ENCODE measurements around the gene PTPRN2. TPM values are rescaled to one million over a fixed set of nuclear protein-coding genes. Genes with fewer than 3 reads are reported as not detected.

PTPRN2 gene
- total RNA-seq, 1 experiment from 2014 or later: 2.1 TPM

DNA sequence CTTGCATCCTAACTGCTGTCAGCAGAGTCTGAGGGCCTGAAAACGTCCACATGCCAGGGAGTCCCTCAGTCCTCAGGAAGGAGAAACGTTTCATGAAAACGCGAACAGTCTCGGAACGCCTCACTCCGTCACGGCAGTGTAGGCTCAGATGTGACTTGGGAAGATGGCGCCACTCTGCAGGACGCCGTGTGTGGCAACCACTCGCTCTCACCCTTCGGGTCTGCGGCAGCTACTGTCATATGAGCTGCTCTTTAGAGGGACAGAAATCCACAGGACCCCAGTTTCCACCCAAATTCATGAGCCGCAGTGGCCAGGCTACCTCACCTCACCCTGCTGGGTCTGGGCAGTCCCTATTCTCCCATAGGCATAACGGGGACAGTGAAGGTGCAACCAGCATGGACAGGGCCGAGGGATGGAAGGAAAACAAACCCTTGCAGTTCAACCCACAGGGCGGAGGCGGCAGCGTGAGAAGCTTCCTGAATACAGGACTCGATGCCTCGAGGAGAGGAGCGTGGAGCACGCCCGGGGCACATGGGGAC, 812.5 kb downstream of the PTPRN2 start (continued):
- no peak for TF ChIP-seq YY1 (IDR thresholded peaks at IDR 0.05; ENCODE audit: extremely low read depth, insufficient replicate concordance, low read depth, low read length)
- no peak for TF ChIP-seq EZH2phosphoT487 (IDR thresholded peaks at IDR 0.05; ENCODE audit: borderline replicate concordance)
- TF ChIP-seq RAD21 (IDR thresholded peaks at IDR 0.05; ENCODE audit: low read depth): no peak
- TF ChIP-seq SRF (IDR thresholded peaks at IDR 0.05; ENCODE audit: low read depth): no peak
- TF ChIP-seq, protein P1, sequence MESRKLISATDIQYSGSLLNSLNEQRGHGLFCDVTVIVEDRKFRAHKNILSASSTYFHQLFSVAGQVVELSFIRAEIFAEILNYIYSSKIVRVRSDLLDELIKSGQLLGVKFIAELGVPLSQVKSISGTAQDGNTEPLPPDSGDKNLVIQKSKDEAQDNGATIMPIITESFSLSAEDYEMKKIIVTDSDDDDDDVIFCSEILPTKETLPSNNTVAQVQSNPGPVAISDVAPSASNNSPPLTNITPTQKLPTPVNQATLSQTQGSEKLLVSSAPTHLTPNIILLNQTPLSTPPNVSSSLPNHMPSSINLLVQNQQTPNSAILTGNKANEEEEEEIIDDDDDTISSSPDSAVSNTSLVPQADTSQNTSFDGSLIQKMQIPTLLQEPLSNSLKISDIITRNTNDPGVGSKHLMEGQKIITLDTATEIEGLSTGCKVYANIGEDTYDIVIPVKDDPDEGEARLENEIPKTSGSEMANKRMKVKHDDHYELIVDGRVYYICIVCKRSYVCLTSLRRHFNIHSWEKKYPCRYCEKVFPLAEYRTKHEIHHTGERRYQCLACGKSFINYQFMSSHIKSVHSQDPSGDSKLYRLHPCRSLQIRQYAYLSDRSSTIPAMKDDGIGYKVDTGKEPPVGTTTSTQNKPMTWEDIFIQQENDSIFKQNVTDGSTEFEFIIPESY (IDR thresholded peaks at IDR 0.05; ENCODE audit: extremely low read depth, insufficient replicate concordance, low read length): no peak

DNA sequence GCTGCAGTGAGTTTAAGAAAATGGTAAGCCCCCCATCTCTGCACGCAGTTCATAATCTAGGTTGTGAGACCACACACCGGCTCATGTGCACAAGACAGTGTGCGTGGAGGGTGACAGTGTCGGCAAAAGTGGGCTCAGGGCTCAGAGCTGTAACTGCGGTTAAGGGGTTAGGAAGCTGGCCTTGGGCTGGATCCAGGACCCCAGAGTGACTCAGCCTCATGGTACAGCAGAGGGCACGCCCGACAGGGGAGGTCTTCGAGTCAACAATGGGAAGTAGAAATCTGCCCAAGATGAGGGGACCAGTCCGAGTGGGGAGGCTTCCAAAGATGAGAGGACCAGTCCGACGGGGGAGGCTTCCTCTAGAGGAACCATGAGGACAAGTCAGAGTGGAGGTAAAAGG, 813.1 kb downstream of the PTPRN2 start:
- Histone ChIP-seq H3K4me1 (ENCODE audit: control insufficient read depth in 1 of 2, insufficient read depth in 2 of 2, low read length in 2 of 2) (no peaks in the 10 kb centered on the region), H3K9me2 (ENCODE audit: insufficient read depth) (no peaks in the 10 kb centered on the region), H3K9me3 (ENCODE audit: control insufficient read depth in 1 of 2, insufficient read depth in 1 of 2, low read depth in 1 of 2, low read length in 2 of 2) (peaks cover 3 to 7% of the 10 kb centered on the region in 2 experiments; a peak in 3 of 4 replicates), H2AFZ (ENCODE audit: low read depth, low read length, poor library complexity, severe bottlenecking) (no peak overlapping the region), H3K79me2 (ENCODE audit: insufficient read depth, low read length) (no peaks in the 10 kb centered on the region), H3K9ac (ENCODE audit: low read length) (no peak overlapping the region), H3K4me2 (ENCODE audit: low read length) (no peak overlapping the region), H3K36me3 (ENCODE audit: control insufficient read depth in 1 of 2, insufficient read depth in 2 of 2, low read length in 2 of 2) (no peaks in the 10 kb centered on the region), H4K20me1 (ENCODE audit: insufficient read depth) (no peaks in the 10 kb centered on the region), H3K27ac (ENCODE audit: low read depth, low read length) (no peak overlapping the region), H3K27me3 (ENCODE audit: insufficient read depth, low read length) (peaks cover 16% of the 10 kb centered on the region; the same call in 1 of the 2 replicates), H3K4me3 (replicated peaks in 1 of 2; ENCODE audit: low read depth in 1 of 2, low read length in 2 of 2) (no peak overlapping the region)
- POLR2A ChIA-PET: no interaction called here
- CTCF ChIA-PET: no interaction called here
- ATAC-seq: no peak
- RAD21 ChIA-PET (ENCODE audit: low non-redundant PET in 1 of 2, low total read pairs in 2 of 2, uncharacterized antibody in 2 of 2, unreplicated experiment in 2 of 2): no interaction called here
- BruUV-seq (replicated peaks): no TSS peak
- no peak for DNase-seq (ENCODE audit: low read depth, low spot score)
- intact Hi-C loops (cut with micrococcal nuclease): no loop called here
- TF ChIP-seq, protein P2, sequence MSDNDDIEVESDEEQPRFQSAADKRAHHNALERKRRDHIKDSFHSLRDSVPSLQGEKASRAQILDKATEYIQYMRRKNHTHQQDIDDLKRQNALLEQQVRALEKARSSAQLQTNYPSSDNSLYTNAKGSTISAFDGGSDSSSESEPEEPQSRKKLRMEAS (IDR thresholded peaks at IDR 0.05): no peak
- TF ChIP-seq, protein P3, sequence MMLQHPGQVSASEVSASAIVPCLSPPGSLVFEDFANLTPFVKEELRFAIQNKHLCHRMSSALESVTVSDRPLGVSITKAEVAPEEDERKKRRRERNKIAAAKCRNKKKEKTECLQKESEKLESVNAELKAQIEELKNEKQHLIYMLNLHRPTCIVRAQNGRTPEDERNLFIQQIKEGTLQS (IDR thresholded peaks at IDR 0.05): no peak
- TF ChIP-seq ZNF274 (IDR thresholded peaks at IDR 0.05; ENCODE audit: low read depth, low read length) (no peak), POLR2AphosphoS5 (IDR thresholded peaks at IDR 0.05; ENCODE audit: low read depth, low read length) (no peak), POLR2A (IDR thresholded peaks at IDR 0.05; ENCODE audit: borderline replicate concordance, extremely low read depth, insufficient read depth, insufficient read length) (no peak), ELF1 (IDR thresholded peaks at IDR 0.05; ENCODE audit: borderline replicate concordance, low read depth) (no peak), CBX3 (IDR thresholded peaks at IDR 0.05; ENCODE audit: low read depth) (no peak), RAD21 (IDR thresholded peaks at IDR 0.05; ENCODE audit: low read depth) (no peak), CEBPB (IDR thresholded peaks at IDR 0.05; ENCODE audit: low read depth) (no peak), JUND (IDR thresholded peaks at IDR 0.05) (no peak), EZH2phosphoT487 (IDR thresholded peaks at IDR 0.05; ENCODE audit: borderline replicate concordance) (no peak), EGR1 (IDR thresholded peaks at IDR 0.05; ENCODE audit: low read depth) (no peak), SIN3A (IDR thresholded peaks at IDR 0.05; ENCODE audit: low read depth) (no peak), YY1 (IDR thresholded peaks at IDR 0.05; ENCODE audit: extremely low read depth, insufficient replicate concordance, low read depth, low read length) (no peak)
- TF ChIP-seq, protein P4, sequence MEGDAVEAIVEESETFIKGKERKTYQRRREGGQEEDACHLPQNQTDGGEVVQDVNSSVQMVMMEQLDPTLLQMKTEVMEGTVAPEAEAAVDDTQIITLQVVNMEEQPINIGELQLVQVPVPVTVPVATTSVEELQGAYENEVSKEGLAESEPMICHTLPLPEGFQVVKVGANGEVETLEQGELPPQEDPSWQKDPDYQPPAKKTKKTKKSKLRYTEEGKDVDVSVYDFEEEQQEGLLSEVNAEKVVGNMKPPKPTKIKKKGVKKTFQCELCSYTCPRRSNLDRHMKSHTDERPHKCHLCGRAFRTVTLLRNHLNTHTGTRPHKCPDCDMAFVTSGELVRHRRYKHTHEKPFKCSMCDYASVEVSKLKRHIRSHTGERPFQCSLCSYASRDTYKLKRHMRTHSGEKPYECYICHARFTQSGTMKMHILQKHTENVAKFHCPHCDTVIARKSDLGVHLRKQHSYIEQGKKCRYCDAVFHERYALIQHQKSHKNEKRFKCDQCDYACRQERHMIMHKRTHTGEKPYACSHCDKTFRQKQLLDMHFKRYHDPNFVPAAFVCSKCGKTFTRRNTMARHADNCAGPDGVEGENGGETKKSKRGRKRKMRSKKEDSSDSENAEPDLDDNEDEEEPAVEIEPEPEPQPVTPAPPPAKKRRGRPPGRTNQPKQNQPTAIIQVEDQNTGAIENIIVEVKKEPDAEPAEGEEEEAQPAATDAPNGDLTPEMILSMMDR (IDR thresholded peaks at IDR 0.05 in 2 of 3, conservative IDR thresholded peaks at IDR 0.05 in 1 of 3; ENCODE audit: borderline replicate concordance in 1 of 3, insufficient read depth in 1 of 3, low read depth in 2 of 3, low read length in 2 of 3): no peak
- TF ChIP-seq, protein P5, sequence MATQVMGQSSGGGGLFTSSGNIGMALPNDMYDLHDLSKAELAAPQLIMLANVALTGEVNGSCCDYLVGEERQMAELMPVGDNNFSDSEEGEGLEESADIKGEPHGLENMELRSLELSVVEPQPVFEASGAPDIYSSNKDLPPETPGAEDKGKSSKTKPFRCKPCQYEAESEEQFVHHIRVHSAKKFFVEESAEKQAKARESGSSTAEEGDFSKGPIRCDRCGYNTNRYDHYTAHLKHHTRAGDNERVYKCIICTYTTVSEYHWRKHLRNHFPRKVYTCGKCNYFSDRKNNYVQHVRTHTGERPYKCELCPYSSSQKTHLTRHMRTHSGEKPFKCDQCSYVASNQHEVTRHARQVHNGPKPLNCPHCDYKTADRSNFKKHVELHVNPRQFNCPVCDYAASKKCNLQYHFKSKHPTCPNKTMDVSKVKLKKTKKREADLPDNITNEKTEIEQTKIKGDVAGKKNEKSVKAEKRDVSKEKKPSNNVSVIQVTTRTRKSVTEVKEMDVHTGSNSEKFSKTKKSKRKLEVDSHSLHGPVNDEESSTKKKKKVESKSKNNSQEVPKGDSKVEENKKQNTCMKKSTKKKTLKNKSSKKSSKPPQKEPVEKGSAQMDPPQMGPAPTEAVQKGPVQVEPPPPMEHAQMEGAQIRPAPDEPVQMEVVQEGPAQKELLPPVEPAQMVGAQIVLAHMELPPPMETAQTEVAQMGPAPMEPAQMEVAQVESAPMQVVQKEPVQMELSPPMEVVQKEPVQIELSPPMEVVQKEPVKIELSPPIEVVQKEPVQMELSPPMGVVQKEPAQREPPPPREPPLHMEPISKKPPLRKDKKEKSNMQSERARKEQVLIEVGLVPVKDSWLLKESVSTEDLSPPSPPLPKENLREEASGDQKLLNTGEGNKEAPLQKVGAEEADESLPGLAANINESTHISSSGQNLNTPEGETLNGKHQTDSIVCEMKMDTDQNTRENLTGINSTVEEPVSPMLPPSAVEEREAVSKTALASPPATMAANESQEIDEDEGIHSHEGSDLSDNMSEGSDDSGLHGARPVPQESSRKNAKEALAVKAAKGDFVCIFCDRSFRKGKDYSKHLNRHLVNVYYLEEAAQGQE (IDR thresholded peaks at IDR 0.05; ENCODE audit: low read depth): no peak
